ENCODE data around the gene SIGLEC12.

DNA sequence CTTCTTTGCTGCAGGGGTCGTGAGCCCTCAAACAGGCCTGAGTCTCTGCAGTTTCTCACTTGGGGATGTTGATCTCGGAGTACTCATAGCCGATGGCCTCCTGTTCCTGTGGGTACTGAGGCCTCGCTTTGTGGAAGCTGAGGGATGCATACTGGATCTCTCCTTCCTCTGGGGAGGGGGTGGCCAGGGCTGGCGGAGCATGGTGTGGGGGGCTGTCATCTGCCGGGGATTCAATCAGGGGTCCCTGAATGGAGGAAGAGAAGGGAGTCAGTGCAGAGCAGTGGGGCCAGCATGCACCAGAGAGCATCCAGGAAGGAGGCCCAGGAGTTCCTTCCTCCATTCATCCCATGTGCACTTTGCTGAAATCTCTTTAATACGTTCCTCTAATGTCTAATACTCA is 10.0 kb downstream of the SIGLEC12 start:
- TF ChIP-seq PATZ1 (CRISPR knock-in tag; IDR thresholded peaks at IDR 0.05; ENCODE audit: borderline replicate concordance) (no peak), ZFP3 (CRISPR knock-in tag; IDR thresholded peaks at IDR 0.05) (no peak), OSR1 (CRISPR knock-in tag; IDR thresholded peaks at IDR 0.05) (no peak), SNAI2 (CRISPR knock-in tag; IDR thresholded peaks at IDR 0.05) (no peak), ZFP30 (CRISPR knock-in tag; IDR thresholded peaks at IDR 0.05) (no peak), ARNTL (CRISPR knock-in tag; IDR thresholded peaks at IDR 0.05; ENCODE audit: borderline replicate concordance, low read depth) (no peak), ZNF70 (CRISPR knock-in tag; IDR thresholded peaks at IDR 0.05) (no peak), ZNF565 (CRISPR knock-in tag; conservative IDR thresholded peaks at IDR 0.05; ENCODE audit: low read depth) (no peak), CSDC2 (CRISPR knock-in tag; IDR thresholded peaks at IDR 0.05) (no peak), CREB5 (CRISPR knock-in tag; IDR thresholded peaks at IDR 0.05; ENCODE audit: low read depth) (no peak), BACH2 (CRISPR knock-in tag; IDR thresholded peaks at IDR 0.05; ENCODE audit: borderline replicate concordance) (no peak)
- TF ChIP-seq, protein P1, sequence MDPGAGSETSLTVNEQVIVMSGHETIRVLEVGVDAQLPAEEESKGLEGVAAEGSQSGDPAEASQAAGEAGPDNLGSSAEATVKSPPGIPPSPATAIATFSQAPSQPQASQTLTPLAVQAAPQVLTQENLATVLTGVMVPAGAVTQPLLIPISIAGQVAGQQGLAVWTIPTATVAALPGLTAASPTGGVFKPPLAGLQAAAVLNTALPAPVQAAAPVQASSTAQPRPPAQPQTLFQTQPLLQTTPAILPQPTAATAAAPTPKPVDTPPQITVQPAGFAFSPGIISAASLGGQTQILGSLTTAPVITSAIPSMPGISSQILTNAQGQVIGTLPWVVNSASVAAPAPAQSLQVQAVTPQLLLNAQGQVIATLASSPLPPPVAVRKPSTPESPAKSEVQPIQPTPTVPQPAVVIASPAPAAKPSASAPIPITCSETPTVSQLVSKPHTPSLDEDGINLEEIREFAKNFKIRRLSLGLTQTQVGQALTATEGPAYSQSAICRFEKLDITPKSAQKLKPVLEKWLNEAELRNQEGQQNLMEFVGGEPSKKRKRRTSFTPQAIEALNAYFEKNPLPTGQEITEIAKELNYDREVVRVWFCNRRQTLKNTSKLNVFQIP (CRISPR knock-in tag; IDR thresholded peaks at IDR 0.05; ENCODE audit: borderline replicate concordance, low read depth): no peak
